Measurements from ENCODE around the gene KRTAP2-3.
"Not testable (repeated sequence)": the region's sequence is repeated elsewhere in the genome, so short reads cannot be mapped to it uniquely, and the experiment has no call there.

The KRTAP2-3 gene

GRCh38 chr17:41049110-41049509 lies 10.8 kb downstream of the KRTAP2-3 start:
- no peaks in the 10 kb centered on the region for H3K27me3 ChIP-seq (ENCODE audit: low read depth, low read length)
- H3K9me3 ChIP-seq (ENCODE audit: control insufficient read depth in 1 of 2, low read length in 2 of 2): no peaks in the 10 kb centered on the region
- H3K4me1 ChIP-seq (ENCODE audit: control insufficient read depth in 1 of 2, insufficient read depth in 2 of 2, low read length in 2 of 2): no peaks in the 10 kb centered on the region
- no peak overlapping the region for H3K27ac ChIP-seq (ENCODE audit: low read length)
- no peaks in the 10 kb centered on the region for H3K36me3 ChIP-seq (ENCODE audit: control insufficient read depth in 1 of 2, insufficient read depth in 2 of 2, low read length in 2 of 2)
- no peak overlapping the region for H3K4me3 ChIP-seq (ENCODE audit: low read depth in 1 of 2, low read length in 2 of 2)

DNA sequence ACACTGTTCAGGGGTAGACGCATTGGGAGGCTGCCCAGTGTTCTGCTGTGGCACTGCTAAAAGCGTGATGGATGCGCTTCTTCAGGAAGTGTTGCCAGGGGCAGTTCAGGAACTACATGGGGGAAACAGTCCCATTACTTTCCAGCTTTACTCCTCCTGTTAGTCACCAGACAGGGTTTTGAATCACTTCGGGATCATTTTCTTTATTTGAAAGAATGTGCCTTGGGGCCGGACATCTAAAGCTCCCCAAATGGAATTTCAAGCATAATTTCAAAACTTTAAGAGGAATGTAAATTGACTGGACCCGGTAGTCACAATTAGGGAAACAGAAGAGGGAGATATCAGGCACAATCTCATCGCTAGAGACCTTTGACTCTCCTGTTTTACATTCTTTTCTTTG lies 11.5 kb downstream of the KRTAP2-3 start:
- no peak overlapping the region for H3K27ac ChIP-seq (ENCODE audit: low read length)
- no peaks in the 10 kb centered on the region for H3K36me3 ChIP-seq (ENCODE audit: control insufficient read depth in 1 of 2, insufficient read depth in 2 of 2, low read length in 2 of 2)
- H3K9me3 ChIP-seq (ENCODE audit: control insufficient read depth in 1 of 2, low read length in 2 of 2): peaks cover 0 to 4% of the 10 kb centered on the region in 2 donors
- H3K4me1 ChIP-seq (ENCODE audit: control insufficient read depth in 1 of 2, insufficient read depth in 2 of 2, low read length in 2 of 2): no peaks in the 10 kb centered on the region
- no peaks in the 10 kb centered on the region for H3K27me3 ChIP-seq (ENCODE audit: low read depth, low read length)
- H3K4me3 ChIP-seq (ENCODE audit: low read depth in 1 of 2, low read length in 2 of 2): no peak overlapping the region

- not testable (repeated sequence) for H3K4me1 ChIP-seq (ENCODE audit: control insufficient read depth in 1 of 2, insufficient read depth in 2 of 2, low read length in 2 of 2); H3K36me3 ChIP-seq (ENCODE audit: control insufficient read depth in 1 of 2, insufficient read depth in 2 of 2, low read length in 2 of 2)
Observed at GRCh38 chr17:41046735-41047465, 13.0 kb downstream of the KRTAP2-3 start, which contains the start of gene KRTAP2-1. TSS of gene KRTAP2-1 (minus strand) at chr17:41047316. CDS start at chr17:41047267, 49 bp downstream.

DNA sequence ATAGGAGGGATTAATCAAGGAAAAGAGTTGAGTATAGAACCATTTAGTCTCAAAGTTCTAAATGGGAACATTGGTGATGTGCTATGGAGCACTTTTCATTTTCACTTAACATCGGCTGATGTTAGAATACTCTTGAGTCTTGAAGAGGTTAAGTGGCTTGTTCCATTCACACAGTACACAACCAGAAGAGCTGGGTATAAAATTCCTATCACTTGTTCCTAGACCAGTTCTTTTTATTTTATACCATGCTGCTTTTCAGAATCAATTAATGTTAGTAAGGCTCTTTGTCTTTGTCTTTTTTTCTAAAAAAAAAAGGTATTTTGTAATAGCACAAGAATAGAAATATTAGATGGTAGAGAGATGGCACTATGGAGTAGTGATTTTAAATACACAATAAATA lies 17.0 kb downstream of the KRTAP2-3 start:
- Histone ChIP-seq H3K27ac (ENCODE audit: low read length) (no peak overlapping the region), H3K27me3 (ENCODE audit: low read depth, low read length) (no peaks in the 10 kb centered on the region), H3K4me3 (ENCODE audit: low read depth in 1 of 2, low read length in 2 of 2) (no peak overlapping the region), H3K9me3 (ENCODE audit: control insufficient read depth in 1 of 2, low read length in 2 of 2) (peaks cover 0 to 8% of the 10 kb centered on the region in 2 donors), H3K4me1 (ENCODE audit: control insufficient read depth in 1 of 2, insufficient read depth in 2 of 2, low read length in 2 of 2) (no peaks in the 10 kb centered on the region), H3K36me3 (ENCODE audit: control insufficient read depth in 1 of 2, insufficient read depth in 2 of 2, low read length in 2 of 2) (no peaks in the 10 kb centered on the region)

More at GRCh38 chr17:41046735-41047465, 13.0 kb downstream of the KRTAP2-3 start, which contains the start of gene KRTAP2-1:
- not testable (repeated sequence) for H3K27me3 ChIP-seq (ENCODE audit: low read depth, low read length); H3K27ac ChIP-seq (ENCODE audit: low read length); H3K4me3 ChIP-seq (ENCODE audit: low read depth in 1 of 2, low read length in 2 of 2); H3K9me3 ChIP-seq (ENCODE audit: control insufficient read depth in 1 of 2, low read length in 2 of 2)

DNA sequence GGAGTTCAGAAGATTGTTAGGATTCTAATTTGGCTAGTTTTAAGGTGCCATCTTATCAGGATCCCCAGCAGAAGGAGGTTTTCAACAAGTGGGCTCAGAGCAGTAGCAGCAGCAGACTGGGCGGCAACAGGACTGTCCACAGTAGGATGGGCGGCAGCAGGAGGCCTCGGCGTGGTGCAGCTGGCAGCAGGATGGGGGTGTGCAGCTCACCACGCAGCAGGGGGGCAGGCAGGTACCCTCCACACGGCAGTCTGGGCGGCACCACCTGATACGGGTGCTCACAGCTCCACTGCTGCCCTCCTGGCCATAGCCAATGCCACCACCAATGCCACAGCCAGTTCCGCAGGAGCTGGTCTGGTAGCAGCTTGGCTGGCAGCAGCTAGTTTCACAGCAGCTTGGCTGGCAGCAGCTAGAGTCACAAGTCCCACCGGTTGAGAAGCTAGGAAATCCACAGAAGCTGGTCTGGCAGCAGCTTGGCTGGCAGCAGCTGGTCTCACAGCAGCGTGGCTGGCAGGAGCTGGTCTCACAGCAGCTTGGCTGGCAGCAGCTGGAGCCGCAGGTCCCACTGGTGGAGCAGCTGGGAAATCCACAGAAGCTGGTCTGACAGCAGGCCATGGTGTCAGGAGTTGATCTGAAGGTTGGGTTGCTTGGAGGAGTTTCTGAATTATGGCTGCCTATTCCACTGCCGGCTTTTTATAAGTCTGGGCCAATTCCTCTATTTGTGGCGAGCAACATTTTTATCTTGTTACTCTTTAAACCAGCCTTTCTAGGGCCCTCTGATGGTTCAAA lies 18.9 kb downstream of the KRTAP2-3 start, which contains the start of gene KRTAP1-1:
Gene KRTAP1-1 (minus strand): TSS at position 668 of the 789 bp plus-strand sequence. CDS start 53 bp downstream, at position 615.
- H3K9me3 ChIP-seq (ENCODE audit: control insufficient read depth in 1 of 2, low read length in 2 of 2); H3K27me3 ChIP-seq (ENCODE audit: low read depth, low read length); H3K4me1 ChIP-seq (ENCODE audit: control insufficient read depth in 1 of 2, insufficient read depth in 2 of 2, low read length in 2 of 2); H3K36me3 ChIP-seq (ENCODE audit: control insufficient read depth in 1 of 2, insufficient read depth in 2 of 2, low read length in 2 of 2); H3K4me3 ChIP-seq (ENCODE audit: low read depth in 1 of 2, low read length in 2 of 2); H3K27ac ChIP-seq (ENCODE audit: low read length): not testable (repeated sequence)

- Histone ChIP-seq H3K9me3 (ENCODE audit: control insufficient read depth in 1 of 2, low read length in 2 of 2) (peaks cover 0 to 4% of the 10 kb centered on the region in 2 donors), H3K27ac (ENCODE audit: low read length) (no peak overlapping the region), H3K4me1 (ENCODE audit: control insufficient read depth in 1 of 2, insufficient read depth in 2 of 2, low read length in 2 of 2) (no peaks in the 10 kb centered on the region), H3K27me3 (ENCODE audit: low read depth, low read length) (no peaks in the 10 kb centered on the region), H3K36me3 (ENCODE audit: control insufficient read depth in 1 of 2, insufficient read depth in 2 of 2, low read length in 2 of 2) (no peaks in the 10 kb centered on the region), H3K4me3 (ENCODE audit: low read depth in 1 of 2, low read length in 2 of 2) (no peak overlapping the region)
Observed at GRCh38 chr17:41037853-41038350, 22.0 kb downstream of the KRTAP2-3 start.

DNA sequence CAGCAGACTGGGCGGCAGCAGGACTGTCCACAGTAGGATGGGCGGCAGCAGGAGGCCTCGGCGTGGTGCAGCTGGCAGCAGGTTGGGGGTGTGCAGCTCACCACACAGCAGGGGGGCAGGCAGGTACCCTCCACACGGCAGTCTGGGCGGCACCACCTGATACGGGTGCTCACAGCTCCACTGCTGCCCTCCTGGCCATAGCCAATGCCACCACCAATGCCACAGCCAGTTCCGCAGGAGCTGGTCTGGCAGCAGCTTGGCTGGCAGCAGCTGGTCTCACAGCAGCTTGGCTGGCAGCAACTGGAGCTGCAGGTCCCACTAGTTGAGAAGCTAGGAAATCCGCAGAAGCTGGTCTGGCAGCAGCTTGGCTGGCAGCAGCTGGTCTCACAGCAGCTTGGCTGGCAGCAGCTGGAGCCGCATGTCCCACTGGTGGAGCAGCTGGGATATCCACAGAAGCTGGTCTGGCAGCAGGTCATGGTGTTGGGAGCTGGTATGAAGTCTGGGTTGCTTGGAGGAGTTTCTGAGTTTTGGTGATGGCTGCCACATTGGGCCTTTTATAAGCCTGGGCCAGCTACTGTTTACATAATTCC lies 25.5 kb downstream of the KRTAP2-3 start, which contains the start of gene KRTAP1-3:
Gene KRTAP1-3 (minus strand): TSS at position 529 of the 590 bp plus-strand sequence. CDS start 53 bp downstream, at position 476.
- not testable (repeated sequence) for H3K27ac ChIP-seq (ENCODE audit: low read length)

DNA sequence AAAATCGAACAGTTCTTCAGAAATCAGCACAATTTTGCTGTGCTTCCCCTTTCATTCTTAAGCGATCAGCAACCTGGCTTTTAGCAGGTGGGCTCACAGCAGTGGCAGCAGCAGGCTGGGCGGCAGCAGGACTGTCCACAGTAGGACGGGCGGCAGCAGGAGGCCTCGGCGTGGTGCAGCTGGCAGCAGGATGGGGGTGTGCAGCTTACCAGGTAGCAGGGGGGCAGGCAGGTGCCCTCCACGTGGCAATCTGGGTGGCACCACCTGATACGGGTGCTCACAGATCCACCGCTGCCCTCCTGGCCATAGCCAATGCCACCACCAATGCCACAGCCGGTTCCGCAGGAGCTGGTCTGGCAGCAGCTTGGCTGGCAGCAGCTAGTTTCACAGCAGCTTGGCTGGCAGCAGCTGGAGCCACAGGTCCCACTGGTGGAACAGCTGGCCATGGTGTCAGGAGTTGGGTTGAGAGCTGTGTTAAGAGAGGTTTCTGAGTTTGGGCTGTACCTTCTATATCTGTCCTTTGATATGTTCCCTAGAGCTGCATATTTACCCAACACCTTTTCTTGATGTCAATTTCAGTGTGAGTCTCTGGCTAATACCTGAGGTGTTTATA lies 30.2 kb downstream of the KRTAP2-3 start, which contains the start of gene KRTAP1-4:
Gene KRTAP1-4 (minus strand): TSS at position 563 of the 613 bp plus-strand sequence. CDS start 117 bp downstream, at position 446.
- Histone ChIP-seq H3K27ac (ENCODE audit: low read length) (no peak within 1 kb of the TSS), H3K9me3 (ENCODE audit: control insufficient read depth in 1 of 2, low read length in 2 of 2) (no peaks in the 10 kb centered on the region), H3K36me3 (ENCODE audit: control insufficient read depth in 1 of 2, insufficient read depth in 2 of 2, low read length in 2 of 2) (no peaks in the 10 kb centered on the region), H3K4me1 (ENCODE audit: control insufficient read depth in 1 of 2, insufficient read depth in 2 of 2, low read length in 2 of 2) (no peaks in the 10 kb centered on the region), H3K4me3 (ENCODE audit: low read depth in 1 of 2, low read length in 2 of 2) (no peak within 1 kb of the TSS), H3K27me3 (ENCODE audit: low read depth, low read length) (no peaks in the 10 kb centered on the region)

More for the DNA sequence above, 25.5 kb downstream of the KRTAP2-3 start, which contains the start of gene KRTAP1-3:
- H3K27me3 ChIP-seq (ENCODE audit: low read depth, low read length); H3K4me3 ChIP-seq (ENCODE audit: low read depth in 1 of 2, low read length in 2 of 2); H3K36me3 ChIP-seq (ENCODE audit: control insufficient read depth in 1 of 2, insufficient read depth in 2 of 2, low read length in 2 of 2); H3K4me1 ChIP-seq (ENCODE audit: control insufficient read depth in 1 of 2, insufficient read depth in 2 of 2, low read length in 2 of 2); H3K9me3 ChIP-seq (ENCODE audit: control insufficient read depth in 1 of 2, low read length in 2 of 2): not testable (repeated sequence)

- H3K4me3 ChIP-seq (ENCODE audit: low read depth in 1 of 2, low read length in 2 of 2): no peak within 1 kb of the TSS
- no peak within 1 kb of the TSS for H3K27ac ChIP-seq (ENCODE audit: low read length)
- H3K36me3 ChIP-seq (ENCODE audit: control insufficient read depth in 1 of 2, insufficient read depth in 2 of 2, low read length in 2 of 2): no peaks in the 10 kb centered on the region
- no peaks in the 10 kb centered on the region for H3K9me3 ChIP-seq (ENCODE audit: control insufficient read depth in 1 of 2, low read length in 2 of 2)
- H3K27me3 ChIP-seq (ENCODE audit: low read depth, low read length): no peaks in the 10 kb centered on the region
- H3K4me1 ChIP-seq (ENCODE audit: control insufficient read depth in 1 of 2, insufficient read depth in 2 of 2, low read length in 2 of 2): no peaks in the 10 kb centered on the region
Observed at GRCh38 chr17:41026715-41027471, 33.0 kb downstream of the KRTAP2-3 start, which contains the start of gene KRTAP1-5. TSS of gene KRTAP1-5 (minus strand) at chr17:41027208. CDS start at chr17:41027155, 53 bp downstream.

DNA sequence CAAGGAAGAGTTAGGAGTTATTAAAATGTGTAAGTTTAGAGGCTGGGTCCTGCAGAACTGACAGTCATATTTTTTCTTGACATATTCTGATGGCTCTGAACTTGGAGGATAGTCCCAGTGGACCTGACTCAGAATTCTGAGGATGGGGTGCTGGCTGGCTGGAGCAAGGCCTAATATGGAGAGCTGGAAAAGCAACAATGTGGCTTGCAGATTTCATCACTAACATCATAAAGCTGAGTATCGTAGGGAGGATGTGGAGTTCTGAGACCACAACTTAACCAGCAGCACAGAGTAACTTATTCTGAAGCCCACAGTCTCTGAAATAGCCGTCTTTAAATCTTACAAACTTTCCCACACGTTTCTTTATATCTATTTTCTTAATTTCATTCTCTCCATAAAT lies 35.2 kb downstream of the KRTAP2-3 start:
- H3K27ac ChIP-seq (ENCODE audit: low read length): no peak overlapping the region
- H3K4me1 ChIP-seq (ENCODE audit: control insufficient read depth in 1 of 2, insufficient read depth in 2 of 2, low read length in 2 of 2): no peaks in the 10 kb centered on the region
- H3K27me3 ChIP-seq (ENCODE audit: low read depth, low read length): no peaks in the 10 kb centered on the region
- no peaks in the 10 kb centered on the region for H3K36me3 ChIP-seq (ENCODE audit: control insufficient read depth in 1 of 2, insufficient read depth in 2 of 2, low read length in 2 of 2)
- peaks cover 0 to 5% of the 10 kb centered on the region in 2 donors for H3K9me3 ChIP-seq (ENCODE audit: control insufficient read depth in 1 of 2, low read length in 2 of 2)
- H3K4me3 ChIP-seq (ENCODE audit: low read depth in 1 of 2, low read length in 2 of 2): no peak overlapping the region

All from muscle layer of duodenum (tissue), 2 donors.